K562 (cell line): ENCODE results near the gene MUC5B. TPM values are rescaled to one million over a fixed set of nuclear protein-coding genes. Genes with fewer than 3 reads are reported as not detected.

ENCODE experiments used
- ATAC-seq: fragments of 200-7000 bp; cut with Tn5 transposase; 3 replicates; pipeline ENCODE4 v1.9.1; 2020; ENCODE audit warnings: moderate library complexity
- BruUV-seq: library from RNA; stranded (reverse); fragments of 400-500 nt; replicated peaks from 2 replicates; lab custom pipeline; 2021; lab: Mats Ljungman, UMichigan
- CTCF ChIA-PET: fragments of 300-600 bp; formaldehyde crosslinking; extraction: SDS; loops from one replicate; lab custom pipeline; 2021; ENCODE audit warnings: low intra/inter-chr PET ratio; lab: Yijun Ruan, JAX
- POLR2A ChIA-PET: fragments of 300-600, 350-650 bp; sonication (Branson Sonifier 250); formaldehyde crosslinking; extraction: SDS; loops from one replicate; lab custom pipeline; 2021; ENCODE audit warnings: antibody characterized with exemption, inconsistent platforms; lab: Yijun Ruan, JAX
- DNase-seq, 4 experiments: peaks; one replicate each; pipeline versions ENCODE4 v3.0.0 to v3.0.0-alpha.2; 2011 to 2018; ENCODE audit warnings: low spot score in 3 of 4, mixed read lengths in 3 of 4; ENCODE audit errors: extremely low read depth in 1 of 4
- FAIRE-seq: peaks from 2 replicates; lab custom pipeline; 2011; peaks lifted over from hg19 to GRCh38; lab: Jason Lieb, UNC
- H2AFZ ChIP-seq: 2 replicates; pipeline ENCODE4 v1.6.0; 2011; ENCODE audit warnings: low read depth, low read length, control low read depth, inconsistent platforms
- H3K27ac ChIP-seq: fragments of 200-600 bp; 3 replicates; pipeline ENCODE4 v1.8.0; 2011; ENCODE audit warnings: low read depth, mild to moderate bottlenecking, control low read depth, inconsistent platforms, low read length, moderate library complexity, mixed read lengths; ENCODE audit errors: extremely low read depth
- H3K27me3 ChIP-seq, 2 experiments: fragments of 300-600 bp in 1 of 2; 2 replicates in 1 of 2; 3 replicates in 1 of 2; pipeline versions ENCODE4 v1.6.0 to v1.8.0; 2011; ENCODE audit warnings: inconsistent platforms in 2 of 2, low read length in 2 of 2, mild to moderate bottlenecking in 1 of 2, mixed read lengths in 1 of 2, moderate library complexity in 1 of 2; ENCODE audit not compliant: control insufficient read depth in 2 of 2, insufficient read depth in 2 of 2
- H3K36me3 ChIP-seq: fragments of 300-600 bp; 3 replicates; pipeline ENCODE4 v1.8.0; 2011; ENCODE audit warnings: mild to moderate bottlenecking, low read length, inconsistent platforms; ENCODE audit not compliant: control insufficient read depth, insufficient read depth
- H3K4me1 ChIP-seq, 2 experiments: fragments of 200-600 bp in 1 of 2; replicated peaks in 1 of 2; 2 replicates in 1 of 2; 3 replicates in 1 of 2; pipeline versions ENCODE4 v1.5.1 to v1.8.0; 2011; ENCODE audit warnings: inconsistent platforms in 2 of 2, low read length in 2 of 2, mild to moderate bottlenecking in 1 of 2, mixed read lengths in 1 of 2, moderate library complexity in 1 of 2; ENCODE audit not compliant: control insufficient read depth in 2 of 2, insufficient read depth in 2 of 2
- H3K4me2 ChIP-seq: 2 replicates; pipeline ENCODE4 v1.6.1; 2011; ENCODE audit warnings: low read length, control low read depth, inconsistent platforms, mixed read lengths; ENCODE audit not compliant: insufficient read depth
- H3K4me3 ChIP-seq: fragments of 200-600 bp; sonication (generic), shearing (Covaris generic); 2 replicates; pipeline ENCODE4 v1.5.1; 2016; ENCODE audit warnings: control low read depth, inconsistent platforms
- H3K79me2 ChIP-seq: fragments of 200-600 bp; 3 replicates; pipeline ENCODE4 v1.8.0; 2011; ENCODE audit warnings: low read length, inconsistent platforms; ENCODE audit not compliant: control insufficient read depth, insufficient read depth
- H3K9ac ChIP-seq, 2 experiments: 2 replicates each; pipeline versions ENCODE4 v1.6.0 to v1.6.1; 2011; ENCODE audit warnings: low read depth in 2 of 2, low read length in 2 of 2, control low read depth in 1 of 2, inconsistent platforms in 1 of 2, mild to moderate bottlenecking in 1 of 2, mixed read lengths in 1 of 2; ENCODE audit not compliant: insufficient read depth in 1 of 2
- H3K9me1 ChIP-seq: one replicate; pipeline ENCODE4 v1.6.0; 2011; ENCODE audit warnings: inconsistent platforms, mild to moderate bottlenecking, low read length, moderate library complexity; ENCODE audit not compliant: control insufficient read depth, insufficient read depth
- H3K9me3 ChIP-seq: replicated peaks from 2 replicates; pipeline ENCODE4 v1.5.1; 2011; ENCODE audit warnings: low read depth, low read length, inconsistent platforms; ENCODE audit not compliant: control insufficient read depth, insufficient read depth
- H4K20me1 ChIP-seq: replicated peaks from 2 replicates; pipeline ENCODE4 v1.6.1; 2011; ENCODE audit warnings: low read length, inconsistent platforms, mixed read lengths; ENCODE audit not compliant: control insufficient read depth, insufficient read depth
- ASH1L ChIP-seq: fragments of 450-650 bp; IDR thresholded peaks from 2 replicates; pipeline ENCODE4 v1.6.1; 2018; ENCODE audit warnings: borderline replicate concordance, mild to moderate bottlenecking, low read depth; ENCODE audit not compliant: partially characterized antibody
- HSF4 ChIP-seq: fragments of 250-450 bp; sonication (Bioruptor Pico); IDR thresholded peaks from 2 replicates; pipeline ENCODE4 v2.1.2; 2022; ENCODE audit warnings: mild to moderate bottlenecking, moderate library complexity, borderline replicate concordance
- NR4A1 ChIP-seq, 2 experiments: fragments of 250-450 bp in 1 of 2; fragments of 450-650 bp in 1 of 2; sonication (Bioruptor Pico) in 1 of 2; IDR thresholded peaks; 2 replicates each; pipeline versions ENCODE4 v1.4.0 to v1.6.1; 2016 to 2020; ENCODE audit warnings: mild to moderate bottlenecking in 2 of 2, missing compliant biosample characterization in 1 of 2, missing genetic modification characterization in 1 of 2, moderate library complexity in 1 of 2
- POLR2H ChIP-seq: IDR thresholded peaks from 2 replicates; pipeline ENCODE4 v1.6.1; 2016; ENCODE audit warnings: missing genetic modification characterization, low read depth, mild to moderate bottlenecking, control low read depth, missing compliant biosample characterization, moderate library complexity
- WGBS: fragments of 100-300 bp; shearing (Covaris generic); methylation state at CpG from one replicate; pipeline ENCODE4 v1.1.6; 2016; ENCODE audit warnings: low coverage, mixed read lengths; ENCODE audit not compliant: insufficient coverage; ENCODE audit errors: missing lambda C conversion rate; 5-methylcytosine and 5-hydroxymethylcytosine counted together
- in situ Hi-C: fragments of 300-500 bp; cut with MboI; formaldehyde crosslinking; loops from 4 replicates; pipeline ENCODE4 v1.15.0; 2018; ENCODE audit warnings: inconsistent platforms, mixed read lengths
- intact Hi-C: fragments of 100-400 bp; cut with micrococcal nuclease; formaldehyde crosslinking; loops from 2 replicates; pipeline ENCODE4 v1.14.2; 2022
- polyA plus RNA-seq, 8 experiments: library from polyadenylated mRNA; depleted of rRNA in 4 of 8; stranded (reverse) in 5 of 8; unstranded in 3 of 8; fragments of >200 nt; fragmentation: Nextera tagmentation in 2 of 8; fragmentation: Illumina TruSeq in 1 of 8; extraction: Ambion mirVana in 2 of 8; extraction: Trizol in 1 of 8; gene quantifications; 2 replicates each; pipeline versions ENCODE4 v1.2.1 to v1.2.3, GENCODE V29; 2011 to 2014; ENCODE audit warnings: inconsistent platforms in 1 of 8, missing spikeins in 1 of 8
- total RNA-seq, 7 experiments: library from RNA; depleted of rRNA in 6 of 7; stranded (reverse); fragments of >200 nt in 6 of 7; fragmentation: Illumina TruSeq in 2 of 7; extraction: Trizol in 2 of 7; gene quantifications; 2 replicates each; pipeline versions ENCODE4 v1.2.1 to v1.2.3, GENCODE V29; 2011 to 2021; ENCODE audit warnings: low replicate concordance in 1 of 7

MUC5B gene
- total and polyA plus RNA-seq, 9 of the 15 experiments (the other 6 are each of a cell fraction or from before 2014, with no cell fraction given) = 0.04 to 0.95 TPM; not detected in 7

- peaks cover 51% of the 10 kb centered on the region for H3K79me2 ChIP-seq
- peaks cover 6% of the 10 kb centered on the region for H3K9me1 ChIP-seq
- FAIRE-seq (peak; percentile 44), ATAC-seq (no peak), DNase-seq (no peak)
- peaks cover 21% of the 10 kb centered on the region; the same call in 1 of the 3 replicates for H3K36me3 ChIP-seq
- 93% methylated on average over 24 of the region's 28 CpGs for WGBS
- intact Hi-C loops (no loop called here), in situ Hi-C loops (no loop called here)
- no peak overlapping the region; a peak in 1 of 4 replicates for H3K9ac ChIP-seq
- POLR2A ChIA-PET = no interaction called here
- no peaks in the 10 kb centered on the region for H3K9me3 ChIP-seq
- peaks cover 13% of the 10 kb centered on the region for H4K20me1 ChIP-seq
- H3K4me1 ChIP-seq = peaks cover 0 to 48% of the 10 kb centered on the region in 2 experiments; a peak in 3 of 5 replicates
- H3K4me2 ChIP-seq = no peak overlapping the region
- TF ChIP-seq NR4A1 (CRISPR knock-in tag; IDR thresholded peaks at IDR 0.05) (no peak), NR4A1 (tag; IDR thresholded peaks at IDR 0.05) (no peak), HSF4 (CRISPR knock-in tag) (no peak), POLR2H (tag) (no peak), ASH1L (no peak)
- H3K27ac ChIP-seq = no peak overlapping the region
- BruUV-seq = no TSS peak
- no peak overlapping the region for H2AFZ ChIP-seq
- no peaks in the 10 kb centered on the region for H3K27me3 ChIP-seq
- no peak overlapping the region for H3K4me3 ChIP-seq
- CTCF ChIA-PET = no interaction called here
Measured at GRCh38 chr11:1300569-1301187, 77.8 kb downstream of the MUC5B start.
